Peyer's patch (tissue), 4 donors: ENCODE data around the gene SUMF2.

Experiments
- POLR2A ChIP-seq, 2 donors: fragments of 450-650 bp; IDR thresholded peaks; one replicate each; pipeline ENCODE4 v1.5.1; 2017; ENCODE audit warnings: antibody characterized with exemption in 2 of 2, mild to moderate bottlenecking in 2 of 2, moderate library complexity in 2 of 2
- TF ChIP-seq, protein P1 (sequence below), 6 experiments: fragments of 450-650 bp in 4 of 6; fragments of 200-600 bp in 2 of 6; sonication (generic) in 1 of 6; IDR thresholded peaks; one replicate each; pipeline ENCODE4 v1.5.1; 2017 to 2019; ENCODE audit warnings: antibody characterized with exemption in 6 of 6, mild to moderate bottlenecking in 3 of 6, moderate library complexity in 1 of 6

- TF ChIP-seq, protein P1, sequence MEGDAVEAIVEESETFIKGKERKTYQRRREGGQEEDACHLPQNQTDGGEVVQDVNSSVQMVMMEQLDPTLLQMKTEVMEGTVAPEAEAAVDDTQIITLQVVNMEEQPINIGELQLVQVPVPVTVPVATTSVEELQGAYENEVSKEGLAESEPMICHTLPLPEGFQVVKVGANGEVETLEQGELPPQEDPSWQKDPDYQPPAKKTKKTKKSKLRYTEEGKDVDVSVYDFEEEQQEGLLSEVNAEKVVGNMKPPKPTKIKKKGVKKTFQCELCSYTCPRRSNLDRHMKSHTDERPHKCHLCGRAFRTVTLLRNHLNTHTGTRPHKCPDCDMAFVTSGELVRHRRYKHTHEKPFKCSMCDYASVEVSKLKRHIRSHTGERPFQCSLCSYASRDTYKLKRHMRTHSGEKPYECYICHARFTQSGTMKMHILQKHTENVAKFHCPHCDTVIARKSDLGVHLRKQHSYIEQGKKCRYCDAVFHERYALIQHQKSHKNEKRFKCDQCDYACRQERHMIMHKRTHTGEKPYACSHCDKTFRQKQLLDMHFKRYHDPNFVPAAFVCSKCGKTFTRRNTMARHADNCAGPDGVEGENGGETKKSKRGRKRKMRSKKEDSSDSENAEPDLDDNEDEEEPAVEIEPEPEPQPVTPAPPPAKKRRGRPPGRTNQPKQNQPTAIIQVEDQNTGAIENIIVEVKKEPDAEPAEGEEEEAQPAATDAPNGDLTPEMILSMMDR (IDR thresholded peaks at IDR 0.05) = peak in 4 of 6 experiments; percentile 16 to 33 (median 28)
- TF ChIP-seq POLR2A (IDR thresholded peaks at IDR 0.05) = no peak
Measured at GRCh38 chr7:56079450-56080185, 15.5 kb downstream of the SUMF2 start.
